ENCODE results near the gene NPAS3. TPM values are rescaled to one million over a fixed set of nuclear protein-coding genes. Genes with fewer than 3 reads are reported as not detected.

Gene NPAS3
- total RNA-seq, 1 experiment from 2014 or later = not detected

- intact Hi-C loops (cut with micrococcal nuclease; ENCODE audit: unreplicated experiment) = no loop called here
- Histone ChIP-seq H3K9me3 (ENCODE audit: insufficient read depth, low read depth) (no peaks in the 10 kb centered on the region; the same call in 1 of the 2 replicates), H3K36me3 (ENCODE audit: low read depth) (no peaks in the 10 kb centered on the region), H3K4me3 (no peak overlapping the region), H4K20me1 (ENCODE audit: insufficient read depth) (no peaks in the 10 kb centered on the region), H3K79me2 (ENCODE audit: low read depth) (no peaks in the 10 kb centered on the region), H3K9me2 (ENCODE audit: insufficient read depth) (no peaks in the 10 kb centered on the region), H3K4me1 (replicated peaks; ENCODE audit: insufficient read depth) (no peaks in the 10 kb centered on the region), H2AFZ (no peak overlapping the region), H3K4me2 (no peak overlapping the region), H3F3A (ENCODE audit: insufficient read depth, low read depth) (no peaks in the 10 kb centered on the region), H3K27me3 (ENCODE audit: insufficient read depth, low read depth) (no peaks in the 10 kb centered on the region), H3K27ac (no peak overlapping the region)
- TF ChIP-seq EZH2 (IDR thresholded peaks at IDR 0.05; ENCODE audit: low read depth) (no peak), CTCF (conservative IDR thresholded peaks at IDR 0.05) (no peak)
- no TSS peak for BruUV-seq (replicated peaks)
- ChIA-PET CTCF (no interaction called here), POLR2A (ENCODE audit: unreplicated experiment) (no interaction called here)
- DNase-seq = no peak
Measured at GRCh38 chr14:33740531-33740930, 801.9 kb downstream of the NPAS3 start.

- no peak overlapping the region for H3K4me3 ChIP-seq
- no peak overlapping the region for H3K4me2 ChIP-seq
- intact Hi-C loops (cut with micrococcal nuclease; ENCODE audit: unreplicated experiment) = no loop called here
- no peaks in the 10 kb centered on the region for H3K27me3 ChIP-seq (ENCODE audit: insufficient read depth, low read depth)
- no peak overlapping the region for H3K27ac ChIP-seq
- H3K36me3 ChIP-seq (ENCODE audit: low read depth) = no peaks in the 10 kb centered on the region
- no peaks in the 10 kb centered on the region; the same call in 1 of the 2 replicates for H3K9me3 ChIP-seq (ENCODE audit: insufficient read depth, low read depth)
- no peaks in the 10 kb centered on the region for H3K79me2 ChIP-seq (ENCODE audit: low read depth)
- ChIA-PET POLR2A (ENCODE audit: unreplicated experiment) (no interaction called here), CTCF (no interaction called here)
- DNase-seq = no peak
- H4K20me1 ChIP-seq (ENCODE audit: insufficient read depth) = no peaks in the 10 kb centered on the region
- no peak for TF ChIP-seq EZH2 (IDR thresholded peaks at IDR 0.05; ENCODE audit: low read depth)
- TF ChIP-seq CTCF (conservative IDR thresholded peaks at IDR 0.05) = no peak
- no peaks in the 10 kb centered on the region for H3F3A ChIP-seq (ENCODE audit: insufficient read depth, low read depth)
- no peaks in the 10 kb centered on the region for H3K9me2 ChIP-seq (ENCODE audit: insufficient read depth)
- BruUV-seq (replicated peaks) = no TSS peak
- no peaks in the 10 kb centered on the region for H3K4me1 ChIP-seq (replicated peaks; ENCODE audit: insufficient read depth)
- H2AFZ ChIP-seq = no peak overlapping the region
Measured at GRCh38 chr14:33742166-33742565, 803.5 kb downstream of the NPAS3 start.

DNA sequence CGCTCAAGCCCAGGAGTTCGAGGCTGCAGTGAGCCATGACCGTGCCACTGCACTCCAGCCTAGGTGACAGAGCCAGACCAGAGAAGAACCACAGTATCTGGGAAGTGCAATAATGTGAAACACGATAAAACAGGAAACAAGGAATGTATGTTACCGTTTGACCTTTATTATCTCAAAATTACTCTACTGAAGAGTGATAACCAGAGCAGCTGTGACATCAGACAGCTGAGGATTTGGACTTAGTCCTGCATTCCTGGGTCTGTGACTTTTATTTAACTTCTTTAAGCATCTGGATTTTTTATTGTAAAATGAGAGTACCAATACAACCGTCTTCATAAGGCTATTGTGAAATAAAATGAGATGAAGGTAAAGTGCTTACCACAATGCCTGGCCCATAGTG, 806.5 kb downstream of the NPAS3 start:
- CTCF ChIA-PET = no interaction called here
- Histone ChIP-seq H3K4me1 (replicated peaks; ENCODE audit: insufficient read depth) (no peaks in the 10 kb centered on the region), H3K27ac (no peak overlapping the region), H3K9me3 (ENCODE audit: insufficient read depth, low read depth) (no peaks in the 10 kb centered on the region; the same call in 1 of the 2 replicates), H2AFZ (no peak overlapping the region), H4K20me1 (ENCODE audit: insufficient read depth) (no peaks in the 10 kb centered on the region), H3K4me2 (no peak overlapping the region), H3K36me3 (ENCODE audit: low read depth) (no peaks in the 10 kb centered on the region), H3K9me2 (ENCODE audit: insufficient read depth) (no peaks in the 10 kb centered on the region), H3K4me3 (no peak overlapping the region), H3K27me3 (ENCODE audit: insufficient read depth, low read depth) (no peaks in the 10 kb centered on the region), H3F3A (ENCODE audit: insufficient read depth, low read depth) (no peaks in the 10 kb centered on the region), H3K79me2 (ENCODE audit: low read depth) (no peaks in the 10 kb centered on the region)
- no TSS peak for BruUV-seq (replicated peaks)
- POLR2A ChIA-PET (ENCODE audit: unreplicated experiment) = no interaction called here
- intact Hi-C loops (cut with micrococcal nuclease; ENCODE audit: unreplicated experiment) = no loop called here
- TF ChIP-seq EZH2 (IDR thresholded peaks at IDR 0.05; ENCODE audit: low read depth) (no peak), CTCF (conservative IDR thresholded peaks at IDR 0.05) (no peak)
- DNase-seq = no peak
